Caco-2 (cell line): Measurements from ENCODE around the gene DCTN4. TPM values are rescaled to one million over a fixed set of nuclear protein-coding genes. Genes with fewer than 3 reads are reported as not detected.
A peak's percentile ranks its signal among the peaks of the same experiment; 100 is the strongest.

ENCODE experiments used
- BruUV-seq: library from RNA; stranded (reverse); fragments of 400-500 nt; replicated peaks from 2 replicates; lab custom pipeline; 2021; lab: Mats Ljungman, UMichigan
- CTCF ChIA-PET: fragments of 300-600 bp; sonication (Branson Sonifier 250); formaldehyde crosslinking; loops from one replicate; lab custom pipeline; 2022; ENCODE audit warnings: antibody characterized with exemption; lab: Charles Lee
- POLR2A ChIA-PET: fragments of 300-600 bp; sonication (Branson Sonifier 250); formaldehyde crosslinking; loops from one replicate; lab custom pipeline; 2022; ENCODE audit warnings: antibody characterized with exemption; lab: Charles Lee
- DNase-seq, 2 experiments: peaks; one replicate each; pipeline versions ENCODE4 v3.0.0 to v3.0.0-alpha.2; 2020 to 2022
- H3K27me3 ChIP-seq: replicated peaks from 2 replicates; pipeline ENCODE4 v1.6.0; 2011; ENCODE audit warnings: low read length; ENCODE audit not compliant: control insufficient read depth, insufficient read depth
- H3K36me3 ChIP-seq: 2 replicates; pipeline ENCODE4 v1.5.1; 2011; ENCODE audit warnings: low read length; ENCODE audit not compliant: control insufficient read depth, insufficient read depth
- H3K4me1 ChIP-seq: fragments of 250-450 bp; sonication (Bioruptor Pico); 2 replicates; pipeline ENCODE4 v1.5.1; 2020; ENCODE audit warnings: mild to moderate bottlenecking
- H3K4me3 ChIP-seq: 2 replicates; pipeline ENCODE4 v1.5.1; 2011; ENCODE audit warnings: low read depth, mild to moderate bottlenecking, control low read depth, low read length
- H3K9me3 ChIP-seq: fragments of 250-450 bp; sonication (Bioruptor Pico); 2 replicates; pipeline ENCODE4 v1.5.1; 2020; ENCODE audit warnings: mild to moderate bottlenecking, moderate library complexity
- H3K27ac Mint-ChIP-seq: one replicate; pipeline ENCODE4 v1.8.0; 2022; ENCODE audit warnings: mixed read lengths; ENCODE audit not compliant: unreplicated experiment
- H3K27me3 Mint-ChIP-seq: one replicate; pipeline ENCODE4 v1.8.0; 2022; ENCODE audit warnings: mixed read lengths; ENCODE audit not compliant: insufficient read depth, unreplicated experiment
- H3K36me3 Mint-ChIP-seq: one replicate; pipeline ENCODE4 v1.8.0; 2022; ENCODE audit warnings: mild to moderate bottlenecking, mixed read lengths; ENCODE audit not compliant: insufficient read depth, unreplicated experiment
- H3K4me1 Mint-ChIP-seq: one replicate; pipeline ENCODE4 v1.8.0; 2022; ENCODE audit warnings: low read depth, mixed read lengths; ENCODE audit not compliant: unreplicated experiment
- H3K4me3 Mint-ChIP-seq: one replicate; pipeline ENCODE4 v1.8.0; 2022; ENCODE audit warnings: mild to moderate bottlenecking, moderate library complexity, mixed read lengths; ENCODE audit not compliant: unreplicated experiment
- H3K9me3 Mint-ChIP-seq: one replicate; pipeline ENCODE4 v1.8.0; 2022; ENCODE audit warnings: mixed read lengths; ENCODE audit not compliant: unreplicated experiment
- intact Hi-C: fragments of 100-400 bp; cut with micrococcal nuclease; formaldehyde crosslinking; loops from one replicate; pipeline ENCODE4 v1.10.0; 2022; ENCODE audit not compliant: unreplicated experiment
- total RNA-seq: library from RNA; stranded (reverse); gene quantifications from 2 replicates; pipeline ENCODE4 v1.2.3, GENCODE V29; 2022
- TF ChIP-seq, protein P1 (sequence below), 2 experiments: fragments of 200-600 bp in 1 of 2; IDR thresholded peaks; 1 replicate in 1 of 2; 2 replicates in 1 of 2; pipeline versions ENCODE4 v1.5.1 to v1.8.0; 2011 to 2022; ENCODE audit warnings: antibody characterized with exemption in 1 of 2, control low read depth in 1 of 2, inconsistent platforms in 1 of 2, low read depth in 1 of 2, low read length in 1 of 2, mild to moderate bottlenecking in 1 of 2, moderate library complexity in 1 of 2; ENCODE audit not compliant: insufficient read depth in 1 of 2, severe bottlenecking in 1 of 2, unreplicated experiment in 1 of 2

The DCTN4 gene
- total RNA-seq, 1 experiment from 2014 or later: 62.2 TPM

GRCh38 chr5:150762211-150762610 is 3.4 kb upstream of the DCTN4 start:
- TF ChIP-seq, protein P1, sequence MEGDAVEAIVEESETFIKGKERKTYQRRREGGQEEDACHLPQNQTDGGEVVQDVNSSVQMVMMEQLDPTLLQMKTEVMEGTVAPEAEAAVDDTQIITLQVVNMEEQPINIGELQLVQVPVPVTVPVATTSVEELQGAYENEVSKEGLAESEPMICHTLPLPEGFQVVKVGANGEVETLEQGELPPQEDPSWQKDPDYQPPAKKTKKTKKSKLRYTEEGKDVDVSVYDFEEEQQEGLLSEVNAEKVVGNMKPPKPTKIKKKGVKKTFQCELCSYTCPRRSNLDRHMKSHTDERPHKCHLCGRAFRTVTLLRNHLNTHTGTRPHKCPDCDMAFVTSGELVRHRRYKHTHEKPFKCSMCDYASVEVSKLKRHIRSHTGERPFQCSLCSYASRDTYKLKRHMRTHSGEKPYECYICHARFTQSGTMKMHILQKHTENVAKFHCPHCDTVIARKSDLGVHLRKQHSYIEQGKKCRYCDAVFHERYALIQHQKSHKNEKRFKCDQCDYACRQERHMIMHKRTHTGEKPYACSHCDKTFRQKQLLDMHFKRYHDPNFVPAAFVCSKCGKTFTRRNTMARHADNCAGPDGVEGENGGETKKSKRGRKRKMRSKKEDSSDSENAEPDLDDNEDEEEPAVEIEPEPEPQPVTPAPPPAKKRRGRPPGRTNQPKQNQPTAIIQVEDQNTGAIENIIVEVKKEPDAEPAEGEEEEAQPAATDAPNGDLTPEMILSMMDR (IDR thresholded peaks at IDR 0.05; ENCODE audit: insufficient read depth in 1 of 2, low read depth in 1 of 2, low read length in 1 of 2, severe bottlenecking in 1 of 2, unreplicated experiment in 1 of 2): no peak
- CTCF ChIA-PET: no interaction called here
- Mint-ChIP-seq H3K9me3 (peaks cover 7% of the 10 kb centered on the region), H3K4me3 (no peak overlapping the region), H3K4me1 (peaks cover 4% of the 10 kb centered on the region), H3K36me3 (peaks cover 3% of the 10 kb centered on the region), H3K27ac (no peak overlapping the region), H3K27me3 (no peaks in the 10 kb centered on the region)
- Histone ChIP-seq H3K9me3 (peaks cover 3% of the 10 kb centered on the region; the same call in 1 of the 2 replicates), H3K36me3 (no peaks in the 10 kb centered on the region), H3K4me3 (no peak overlapping the region), H3K27me3 (no peaks in the 10 kb centered on the region), H3K4me1 (peaks cover 8% of the 10 kb centered on the region)
- intact Hi-C loops: no loop called here
- POLR2A ChIA-PET: no interaction called here
- no peak for DNase-seq
- BruUV-seq: no TSS peak

DNA sequence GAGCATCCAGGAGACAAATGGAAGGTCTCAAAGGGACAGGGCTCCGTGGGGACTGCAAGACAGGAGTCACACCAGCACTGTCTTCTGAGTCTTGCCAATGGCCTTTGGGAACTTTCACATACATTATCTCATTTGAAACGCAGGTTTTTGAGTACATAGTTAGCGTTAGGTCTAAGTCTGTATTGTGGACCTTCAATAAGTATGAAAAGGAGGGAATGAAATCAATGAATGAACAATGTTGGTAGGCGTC is 442 bp upstream of the DCTN4 start:
- Histone ChIP-seq H3K4me1 (peaks cover 7% of the 10 kb centered on the region), H3K9me3 (no peaks in the 10 kb centered on the region; the same call in 1 of the 2 replicates), H3K36me3 (peaks cover 4% of the 10 kb centered on the region), H3K27me3 (no peaks in the 10 kb centered on the region), H3K4me3 (peak overlapping the region; percentile 67)
- H3K27me3 Mint-ChIP-seq: no peaks in the 10 kb centered on the region
- H3K36me3 Mint-ChIP-seq: peaks cover 28% of the 10 kb centered on the region
- intact Hi-C loops: loop anchor here (2.0 to 10.0 kb wide), 2 partner anchors 18 to 304 kb away; no protein-coding TSS in a partner anchor
- BruUV-seq: no TSS peak
- no peak overlapping the region for H3K27ac Mint-ChIP-seq
- TF ChIP-seq, protein P1 (IDR thresholded peaks at IDR 0.05; ENCODE audit: insufficient read depth in 1 of 2, low read depth in 1 of 2, low read length in 1 of 2, severe bottlenecking in 1 of 2, unreplicated experiment in 1 of 2): no peak
- DNase-seq: no peak
- POLR2A ChIA-PET: interaction anchor here (1.4 to 2.5 kb wide), 3 partner anchors 19 to 59 kb away, joined by 15 to 26 read pairs (median 18); partner anchors contain the start of genes RBM22 and SMIM3
- CTCF ChIA-PET: interaction anchor here (0.8 to 1.3 kb wide), 3 partner anchors 24 to 58 kb away, joined by 3 to 5 read pairs (median 4); partner anchors contain the start of gene RBM22
- peaks cover 8% of the 10 kb centered on the region for H3K4me1 Mint-ChIP-seq
- H3K9me3 Mint-ChIP-seq: peaks cover 7% of the 10 kb centered on the region
- H3K4me3 Mint-ChIP-seq: no peak overlapping the region

DNA sequence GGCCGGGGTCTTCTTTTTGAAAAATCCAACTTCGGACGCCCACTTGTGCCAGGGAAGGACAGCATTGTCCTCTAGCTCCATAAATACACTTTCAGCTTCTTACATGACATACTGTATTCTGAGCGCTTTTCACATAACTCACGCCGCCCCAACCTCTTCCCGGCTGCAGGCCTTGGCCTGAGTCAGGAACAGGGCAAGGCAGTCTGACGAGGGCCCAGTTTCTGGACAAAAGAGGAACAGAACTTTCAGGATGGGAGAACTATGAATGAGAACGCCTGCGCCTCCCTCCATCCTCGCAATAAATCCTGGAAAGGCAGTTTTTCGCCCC is 650 bp downstream of the DCTN4 start:
- H3K4me3 Mint-ChIP-seq: no peak overlapping the region

More for the DNA sequence above, 650 bp downstream of the DCTN4 start:
- POLR2A ChIA-PET: interaction anchor here (1.0 to 2.5 kb wide), 7 partner anchors 20 to 494 kb away, joined by 3 to 26 read pairs (median 4); partner anchors contain the start of genes GM2A, RBM22, RPS14 and SMIM3
- no peak for DNase-seq
- CTCF ChIA-PET: interaction anchor here (1.0 to 1.3 kb wide), 6 partner anchors 21 to 89 kb away, joined by 3 to 10 read pairs (median 4); partner anchors contain the start of gene SMIM3
- intact Hi-C loops: loop anchor here (1.0 to 10.0 kb wide), 3 partner anchors 17 to 303 kb away; partner anchors contain the start of gene SMIM3
- H3K36me3 ChIP-seq: peaks cover 6% of the 10 kb centered on the region
- Mint-ChIP-seq H3K36me3 (peaks cover 35% of the 10 kb centered on the region), H3K27me3 (no peaks in the 10 kb centered on the region), H3K27ac (no peak overlapping the region), H3K4me1 (peaks cover 8% of the 10 kb centered on the region), H3K9me3 (peaks cover 7% of the 10 kb centered on the region)
- no peaks in the 10 kb centered on the region; the same call in 1 of the 2 replicates for H3K9me3 ChIP-seq
- H3K4me1 ChIP-seq: peaks cover 9% of the 10 kb centered on the region
- BruUV-seq: TSS peak; percentile 70
- TF ChIP-seq, protein P1 (IDR thresholded peaks at IDR 0.05; ENCODE audit: insufficient read depth in 1 of 2, low read depth in 1 of 2, low read length in 1 of 2, severe bottlenecking in 1 of 2, unreplicated experiment in 1 of 2): no peak
- no peaks in the 10 kb centered on the region for H3K27me3 ChIP-seq
- peak overlapping the region; percentile 67 for H3K4me3 ChIP-seq
